ENCODE results near the gene PET100.

The PET100 gene

DNA sequence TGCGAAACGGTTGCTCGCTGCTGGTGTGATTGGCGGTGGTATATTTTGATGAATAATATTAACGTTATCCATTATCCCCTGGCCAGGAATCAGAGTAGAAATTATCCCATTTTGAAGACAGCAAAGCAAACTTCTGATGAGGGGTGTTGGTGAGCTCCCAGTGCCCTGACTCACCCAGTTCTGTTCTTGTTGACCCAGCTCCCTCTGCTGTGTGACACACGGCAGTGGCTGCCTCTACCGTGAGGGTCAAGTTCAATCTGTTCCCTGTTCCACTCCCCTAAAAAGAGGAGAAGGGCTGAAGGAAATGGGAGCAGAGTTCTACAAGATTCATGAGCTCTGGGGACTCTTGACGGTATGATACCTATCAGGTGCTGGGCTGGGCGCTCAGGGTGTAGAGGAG, 31.9 kb upstream of the PET100 start:
- DNase-seq (ENCODE audit: low spot score): no peak
- no peak for TF ChIP-seq CTCF (IDR thresholded peaks at IDR 0.05; ENCODE audit: borderline replicate concordance, control extremely low read depth, extremely low read depth, insufficient read depth, missing control alignments)
- in situ Hi-C loops (cut with MboI; ENCODE audit: low sequenced_read_pairs, unreplicated experiment): no loop called here

DNA sequence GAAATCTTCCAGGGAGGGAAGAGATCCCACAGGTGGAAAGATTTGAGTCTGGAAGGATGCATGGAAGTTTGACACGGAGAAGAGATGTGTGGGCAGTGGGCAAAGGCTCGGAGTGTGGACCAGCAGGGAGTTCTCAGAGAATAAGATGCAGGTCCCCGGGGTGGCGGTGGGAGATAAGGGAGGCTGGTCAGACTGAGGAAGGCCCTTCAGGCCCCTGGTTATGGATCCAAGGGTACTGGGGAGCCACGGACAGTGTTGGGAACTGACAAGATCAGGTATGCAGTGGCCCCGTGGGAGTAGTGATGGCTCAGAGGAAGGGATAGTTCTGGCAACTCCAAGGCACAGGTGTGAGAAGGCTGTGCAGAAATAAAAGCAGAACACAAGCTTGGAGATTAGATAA, 31.4 kb upstream of the PET100 start:
- in situ Hi-C loops (cut with MboI; ENCODE audit: low sequenced_read_pairs, unreplicated experiment): no loop called here
- DNase-seq (ENCODE audit: low spot score): no peak
- TF ChIP-seq CTCF (IDR thresholded peaks at IDR 0.05; ENCODE audit: borderline replicate concordance, control extremely low read depth, extremely low read depth, insufficient read depth, missing control alignments): no peak

DNA sequence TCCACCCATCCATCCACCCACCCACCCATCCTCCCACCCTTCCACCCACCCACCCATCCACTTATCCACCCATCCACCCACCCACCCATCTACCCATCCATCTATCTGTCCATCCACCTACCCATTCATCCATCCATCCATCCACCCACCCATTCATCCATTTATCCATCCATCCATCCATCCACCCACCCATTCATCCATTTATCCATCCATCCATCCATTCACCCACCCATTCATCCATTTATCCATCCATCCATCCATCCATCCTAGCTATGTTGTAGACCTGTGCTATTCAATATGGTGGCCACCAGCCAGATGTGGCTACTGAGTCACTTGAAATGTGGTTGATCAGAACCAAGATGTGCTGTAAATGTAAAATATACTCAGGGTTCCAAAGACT, 28.9 kb upstream of the PET100 start:
- in situ Hi-C loops (cut with MboI; ENCODE audit: low sequenced_read_pairs, unreplicated experiment): no loop called here
- no peak for TF ChIP-seq CTCF (IDR thresholded peaks at IDR 0.05; ENCODE audit: borderline replicate concordance, control extremely low read depth, extremely low read depth, insufficient read depth, missing control alignments)
- DNase-seq (ENCODE audit: low spot score): no peak

DNA sequence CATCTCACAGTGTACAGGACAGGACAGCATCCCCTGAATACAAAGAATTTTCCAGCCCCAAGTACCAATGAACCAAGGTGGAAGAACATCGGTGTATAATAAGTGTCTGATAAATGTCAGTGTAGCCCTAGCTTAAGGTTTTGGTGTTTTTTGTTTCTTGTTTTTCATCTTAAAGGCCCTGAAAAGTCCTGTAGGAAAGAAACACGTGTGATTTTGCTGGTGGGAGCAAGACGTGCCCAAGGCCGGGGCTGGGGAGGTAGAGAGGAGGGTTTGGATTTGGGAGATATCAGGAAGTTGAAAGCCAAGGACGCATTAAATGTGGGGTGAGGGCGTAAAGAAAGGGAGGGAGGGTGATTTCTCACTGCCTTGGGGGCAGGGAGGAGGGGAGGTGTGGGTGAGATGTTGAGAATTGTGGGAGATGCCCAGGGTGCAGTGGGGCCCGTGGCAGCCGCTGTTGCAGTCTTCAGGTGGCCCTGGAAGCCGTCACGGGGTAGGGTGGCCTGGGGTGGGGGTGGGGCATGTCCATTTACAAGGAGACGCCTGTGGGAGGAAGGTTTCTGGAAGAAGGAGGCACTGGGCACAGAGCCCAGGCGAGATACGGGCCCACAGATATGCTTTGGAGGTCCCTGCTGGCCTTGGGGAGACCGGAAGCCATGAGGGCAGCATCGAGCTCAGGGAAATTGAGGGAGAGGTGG, 27.2 kb upstream of the PET100 start:
- no peak for DNase-seq (ENCODE audit: low spot score)
- no peak for TF ChIP-seq CTCF (IDR thresholded peaks at IDR 0.05; ENCODE audit: borderline replicate concordance, control extremely low read depth, extremely low read depth, insufficient read depth, missing control alignments)
- in situ Hi-C loops (cut with MboI; ENCODE audit: low sequenced_read_pairs, unreplicated experiment): no loop called here

- in situ Hi-C loops (cut with MboI; ENCODE audit: low sequenced_read_pairs, unreplicated experiment): no loop called here
- DNase-seq (ENCODE audit: low spot score): no peak
- no peak for TF ChIP-seq CTCF (IDR thresholded peaks at IDR 0.05; ENCODE audit: borderline replicate concordance, control extremely low read depth, extremely low read depth, insufficient read depth, missing control alignments)
Observed at GRCh38 chr19:7602935-7603497, 26.6 kb upstream of the PET100 start.

DNA sequence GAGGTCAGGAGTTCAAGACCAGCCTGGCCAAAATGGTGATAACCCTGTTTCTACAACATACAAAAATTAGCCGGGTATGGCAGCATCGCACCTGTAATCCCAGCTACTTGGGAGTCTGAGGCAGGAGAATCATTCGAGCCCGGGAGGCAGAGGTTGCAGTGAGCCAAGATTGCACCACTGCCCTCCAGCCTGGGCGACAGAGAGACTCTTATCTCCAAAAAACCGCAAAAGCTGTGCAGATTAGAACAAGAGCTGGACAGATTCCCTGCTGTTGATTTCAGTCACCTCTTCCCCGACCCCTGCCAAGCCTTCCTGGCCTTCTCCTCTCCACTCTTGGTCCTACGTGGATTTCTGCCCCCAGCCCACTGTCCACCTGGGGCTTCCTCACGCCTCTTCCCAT, 25.7 kb upstream of the PET100 start:
- DNase-seq (ENCODE audit: low spot score): no peak
- in situ Hi-C loops (cut with MboI; ENCODE audit: low sequenced_read_pairs, unreplicated experiment): no loop called here
- TF ChIP-seq CTCF (IDR thresholded peaks at IDR 0.05; ENCODE audit: borderline replicate concordance, control extremely low read depth, extremely low read depth, insufficient read depth, missing control alignments): no peak
